GM21515 (cell line): ENCODE data around the gene FBXW2.

Experiments used
- ATAC-seq: cut with Tn5 transposase; IDR thresholded peaks from one replicate; pipeline ENCODE4 v1.9.1; 2021; ENCODE audit not compliant: unreplicated experiment

FBXW2 gene

DNA sequence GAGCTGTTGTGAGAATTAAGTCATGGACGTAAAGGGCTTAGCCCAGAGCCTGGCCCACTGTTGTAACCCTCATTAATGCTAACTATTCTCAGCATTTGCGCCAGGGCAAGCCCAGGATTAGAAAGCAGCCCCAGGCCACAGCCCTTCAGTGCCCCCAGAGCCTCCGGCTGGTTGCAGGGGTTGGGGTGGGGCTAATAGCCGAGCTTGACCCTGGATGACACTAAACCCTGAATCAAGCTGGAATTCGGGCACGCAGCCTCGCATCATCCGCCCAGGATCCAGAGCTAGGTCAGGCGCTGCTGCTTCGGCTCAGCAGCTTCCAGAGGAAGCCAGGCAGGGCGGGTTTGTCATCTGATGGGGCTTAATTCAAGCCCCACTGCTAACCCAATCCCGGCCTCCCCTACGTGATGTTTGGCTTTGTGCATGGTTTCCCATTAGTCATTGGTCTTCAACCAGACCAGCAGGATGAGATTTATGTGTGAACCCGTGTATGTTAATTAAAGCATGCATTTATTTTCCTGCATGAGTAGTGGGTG lies 77.8 kb downstream of the FBXW2 start:
- no peak for ATAC-seq

DNA sequence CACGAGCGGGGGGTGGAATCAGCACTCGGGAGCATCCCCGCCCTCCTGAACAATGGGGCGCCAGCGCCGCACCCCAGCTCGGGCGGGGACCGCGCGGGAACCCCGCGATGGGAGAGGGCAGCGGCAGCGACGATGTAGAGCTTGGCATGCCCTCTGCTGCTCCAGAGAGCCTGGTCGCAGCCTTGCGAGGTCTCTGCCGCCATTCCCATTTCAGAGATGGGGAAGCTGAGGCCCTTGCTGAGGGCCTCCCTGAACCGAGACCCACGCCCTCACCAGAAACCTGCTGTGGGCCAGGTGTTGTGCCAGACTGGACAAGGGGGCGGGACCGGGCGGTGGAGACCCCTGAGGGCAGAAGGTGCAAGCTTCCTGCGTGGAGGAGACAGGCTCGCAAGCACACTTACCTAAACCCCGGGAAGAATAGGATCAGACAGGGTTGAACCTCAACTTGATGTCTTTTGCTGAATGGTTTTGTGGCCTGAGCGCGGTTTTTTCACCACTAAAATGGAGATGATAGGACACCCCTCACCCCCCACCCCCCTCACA lies 78.3 kb downstream of the FBXW2 start:
- ATAC-seq = no peak

DNA sequence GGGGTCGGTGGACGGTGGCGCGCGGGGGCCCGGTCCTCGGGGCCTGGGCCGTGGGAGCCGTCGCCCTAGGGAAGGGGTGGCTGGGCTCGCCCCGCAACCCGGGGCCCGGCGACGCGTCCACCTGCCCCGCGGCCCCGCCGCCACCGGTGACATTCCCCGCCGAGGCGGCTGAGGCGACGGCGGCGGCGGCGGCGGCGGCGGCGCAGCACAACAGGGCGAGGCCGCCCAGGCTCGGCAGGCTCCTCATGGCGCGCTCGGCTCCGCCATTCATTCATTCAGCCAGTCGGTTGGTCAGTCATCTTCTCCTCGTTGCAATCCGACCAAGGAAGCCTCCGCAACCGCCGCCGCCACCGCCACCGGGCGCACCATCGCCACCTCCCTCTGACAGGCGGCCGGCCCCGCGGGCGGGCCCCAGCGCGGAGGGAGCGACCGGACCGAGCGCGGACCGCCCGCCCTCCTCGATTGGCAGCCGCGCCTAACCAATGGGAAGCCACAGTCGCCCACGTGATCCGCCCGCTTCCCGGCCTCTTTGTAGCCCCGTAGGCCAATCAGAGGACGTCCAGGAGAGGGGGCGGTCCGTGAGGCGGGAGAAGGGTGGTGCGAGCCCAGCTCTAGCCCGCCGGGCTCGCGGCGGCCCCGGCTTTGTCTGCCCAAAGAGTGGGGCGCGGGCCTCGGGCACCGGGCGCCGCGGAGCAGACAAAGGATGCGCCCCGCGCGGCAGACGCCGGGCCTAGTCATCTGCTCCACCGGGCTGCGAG lies 78.9 kb downstream of the FBXW2 start, which contains the start of gene MEGF9:
MEGF9 (minus strand) TSS at position 383 of the 758 bp plus-strand sequence; CDS start at position 271, 112 bp downstream.
- ATAC-seq = peak; percentile 95

DNA sequence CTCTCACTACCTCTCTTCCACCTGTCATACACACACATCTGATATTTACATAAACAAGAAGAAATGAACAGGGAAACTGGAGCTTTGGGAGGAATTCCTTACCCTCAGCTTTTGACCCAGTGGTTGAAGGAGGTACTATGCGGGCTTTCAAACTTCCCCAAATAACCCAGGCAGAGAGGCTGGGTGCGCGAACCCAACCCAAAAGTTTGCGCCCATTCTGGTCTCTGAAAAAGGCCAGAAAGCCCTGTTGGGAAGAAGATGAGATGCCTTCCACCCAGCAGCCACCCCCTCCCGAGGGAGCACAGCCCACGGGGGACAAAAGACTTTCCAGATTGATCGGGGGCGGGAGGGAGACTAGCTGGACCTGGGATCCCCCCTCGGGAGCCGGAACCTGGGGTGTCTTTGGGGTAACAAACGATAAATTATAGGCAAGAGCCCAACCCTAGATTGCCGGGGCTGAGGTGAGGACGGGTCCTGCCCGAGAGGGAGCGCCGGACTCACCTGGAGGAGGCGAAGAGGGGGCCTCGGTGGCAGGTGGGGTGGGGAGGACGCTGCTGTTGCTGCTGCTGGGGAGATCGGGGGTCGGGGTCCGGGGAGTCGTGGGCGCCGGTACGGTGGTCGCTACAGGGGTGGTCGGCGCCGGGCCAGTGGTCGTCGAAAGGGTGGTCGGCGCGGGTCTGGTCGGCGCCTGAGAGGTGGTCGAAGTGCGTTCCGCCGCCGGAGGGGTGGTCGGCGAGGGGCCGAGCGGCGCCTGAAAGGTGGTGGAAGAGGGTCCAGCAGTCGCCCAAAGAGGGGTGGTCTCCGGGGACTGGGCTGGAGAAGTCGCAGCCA lies 79.7 kb downstream of the FBXW2 start:
- no peak for ATAC-seq

DNA sequence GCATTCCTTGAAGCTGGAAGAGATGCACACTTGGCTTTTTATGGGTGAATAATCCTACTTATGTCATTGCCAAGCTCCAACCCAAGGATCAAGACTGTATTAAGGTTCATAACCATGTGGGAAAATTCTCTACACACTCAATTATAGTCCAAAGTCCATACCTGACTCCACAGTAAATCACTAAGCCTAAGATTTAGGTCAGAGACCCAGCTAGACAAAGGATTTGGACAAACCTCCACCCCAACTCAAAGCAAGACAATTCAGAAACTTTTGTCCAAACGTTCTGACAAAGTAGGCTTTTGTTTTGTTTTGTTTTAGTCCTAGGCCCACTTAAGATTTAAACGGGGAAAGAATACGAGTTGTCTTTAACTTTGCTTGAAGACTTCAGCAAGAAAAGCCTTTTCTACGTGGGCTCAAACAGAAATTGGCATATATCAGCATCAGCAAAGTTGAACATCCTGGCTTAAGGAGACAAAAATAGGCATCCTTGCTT lies 80.6 kb downstream of the FBXW2 start:
- no peak for ATAC-seq

DNA sequence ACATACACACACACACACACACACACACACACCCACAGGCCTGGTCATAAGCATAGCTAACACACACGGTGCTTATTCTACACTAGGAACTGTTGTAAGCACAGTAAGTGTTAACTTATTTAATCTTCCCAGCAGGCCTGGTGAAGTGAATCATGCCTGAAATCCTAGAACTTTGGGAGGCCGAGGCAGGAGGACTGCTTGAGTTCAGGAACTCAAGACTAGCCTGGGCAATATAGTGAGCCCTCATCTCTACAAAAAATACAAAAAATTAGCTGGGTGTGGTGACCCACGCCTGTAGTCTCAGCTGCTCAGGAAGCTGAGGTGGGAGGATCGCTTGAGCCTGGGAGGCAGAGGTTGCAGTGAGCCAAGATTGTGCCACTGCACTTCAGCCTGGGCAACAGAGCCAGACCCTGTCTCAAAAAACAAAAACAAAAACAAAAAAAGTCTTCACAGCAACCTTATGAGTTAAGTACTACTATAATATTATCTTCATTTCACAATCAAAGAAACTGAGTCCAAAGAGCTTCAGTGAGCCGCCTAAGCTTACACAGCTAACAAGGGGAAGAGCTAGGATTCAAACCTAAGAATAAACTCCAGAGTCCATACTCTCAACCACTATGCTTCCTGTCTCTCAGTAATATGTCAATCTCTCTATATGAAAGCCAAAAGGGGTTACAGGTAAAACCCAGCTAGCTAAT lies 81.2 kb downstream of the FBXW2 start:
- no peak for ATAC-seq

DNA sequence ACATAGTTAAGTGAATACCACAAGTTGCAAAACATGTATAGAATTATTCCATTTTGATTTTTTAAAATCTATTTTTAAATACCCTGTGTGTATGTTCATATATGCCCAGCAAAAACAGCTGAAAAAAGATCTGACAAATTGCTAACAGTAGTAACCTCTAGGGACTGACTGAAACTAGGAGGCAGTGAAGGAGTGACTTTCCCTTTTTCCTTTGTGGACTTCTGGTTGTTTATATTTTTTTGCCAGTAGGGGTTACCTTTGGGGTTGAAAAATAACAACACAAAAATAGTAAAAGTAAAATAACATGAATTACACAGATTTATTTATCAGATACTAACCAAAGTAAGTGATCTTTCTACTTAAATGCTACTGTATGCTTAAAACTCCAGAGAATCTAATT lies 81.9 kb downstream of the FBXW2 start:
- ATAC-seq = no peak

DNA sequence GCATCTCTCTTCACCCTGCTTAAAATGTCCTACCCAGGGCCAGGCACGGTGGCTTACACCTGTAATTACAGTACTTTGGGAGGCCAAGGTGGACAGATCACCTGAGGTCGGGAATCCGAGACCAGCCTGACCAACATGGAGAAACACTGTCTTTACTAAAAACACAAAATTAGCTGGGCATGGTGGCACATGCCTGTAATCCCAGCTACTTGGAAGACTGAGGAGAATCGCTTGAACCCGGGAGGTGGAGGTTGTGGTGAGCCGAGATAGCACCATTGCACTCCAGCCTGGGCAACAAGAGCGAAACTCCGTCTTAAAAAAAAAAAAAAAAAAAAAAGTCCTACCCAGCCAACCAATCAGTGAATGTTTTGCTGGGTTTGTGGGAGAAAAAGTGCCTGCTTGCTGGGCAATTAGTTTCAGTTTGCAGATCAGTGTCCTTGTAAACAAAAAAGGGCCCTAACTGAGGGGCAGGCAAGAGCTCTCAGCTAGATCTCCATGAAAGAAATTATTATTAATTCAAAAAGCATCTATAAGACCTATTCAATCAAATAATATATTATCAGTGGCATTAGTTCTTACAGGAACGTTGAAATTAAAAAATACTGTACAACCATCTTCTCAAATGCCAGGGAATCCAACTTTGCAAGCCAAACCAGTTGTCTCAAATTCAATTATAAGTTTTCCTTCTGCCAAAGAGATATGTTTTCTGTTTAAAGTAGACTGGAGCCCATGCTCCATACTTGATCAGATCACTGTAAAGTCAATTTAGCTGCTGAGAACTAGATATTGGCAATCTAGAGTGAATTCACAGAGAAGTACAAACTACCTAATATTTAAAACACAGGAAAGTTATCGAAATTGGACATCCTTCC lies 82.9 kb downstream of the FBXW2 start:
- no peak for ATAC-seq

DNA sequence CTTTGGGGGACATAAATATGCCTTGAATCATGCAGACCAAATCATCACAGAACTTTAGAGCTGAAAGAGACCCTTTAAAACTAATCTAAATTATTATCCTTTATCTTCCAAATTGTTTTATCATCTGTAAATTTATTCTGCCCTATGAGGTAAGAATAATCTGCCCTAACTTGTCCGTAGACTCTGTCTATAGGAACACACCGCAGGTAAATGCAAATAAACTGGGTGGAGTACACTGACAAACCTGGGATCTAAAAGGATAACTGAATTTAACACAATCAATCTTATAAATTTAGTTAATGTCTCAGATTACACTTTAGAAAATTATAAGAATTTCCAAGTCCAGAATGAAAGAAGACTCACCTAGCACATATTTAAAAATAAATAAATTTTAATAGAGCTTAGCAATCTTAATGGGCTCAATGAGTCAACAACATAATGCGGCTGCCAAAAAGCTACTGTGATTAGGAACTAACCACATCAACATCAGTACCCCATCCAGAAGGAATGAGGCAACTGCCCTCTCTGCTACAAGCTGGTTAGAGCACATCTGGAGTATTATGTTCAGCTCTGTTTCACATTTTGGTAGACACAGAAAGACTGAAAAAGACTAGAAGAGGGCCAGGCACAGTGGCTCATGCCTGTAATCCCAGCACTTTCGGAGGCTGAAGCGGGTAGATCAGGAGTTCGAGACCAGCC lies 84.5 kb downstream of the FBXW2 start:
- no peak for ATAC-seq

DNA sequence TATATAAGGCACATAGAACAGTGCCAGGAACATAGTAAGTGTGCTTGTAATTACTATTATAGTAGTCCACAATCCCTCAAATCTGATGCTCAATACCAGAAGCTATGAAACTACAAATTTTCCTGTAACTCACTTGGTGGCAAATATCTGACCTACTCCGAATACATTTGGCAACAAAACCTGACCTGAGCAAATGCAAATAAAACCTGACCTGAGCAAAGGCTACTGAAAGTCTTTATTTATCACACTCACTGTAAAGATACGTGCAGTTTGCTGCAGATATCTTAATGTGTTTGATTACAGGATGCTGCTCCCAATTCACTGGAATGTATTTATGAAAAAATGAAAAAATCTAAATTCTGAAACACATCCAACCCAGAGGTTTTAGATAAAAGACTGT lies 86.0 kb downstream of the FBXW2 start:
- no peak for ATAC-seq
